ENCODE data around the gene TRIM24. TPM values are rescaled to one million over a fixed set of nuclear protein-coding genes. Genes with fewer than 3 reads are reported as not detected.

The TRIM24 gene
- total RNA-seq, 2 donors from 2014 or later = 14.2 to 16.4 TPM

DNA sequence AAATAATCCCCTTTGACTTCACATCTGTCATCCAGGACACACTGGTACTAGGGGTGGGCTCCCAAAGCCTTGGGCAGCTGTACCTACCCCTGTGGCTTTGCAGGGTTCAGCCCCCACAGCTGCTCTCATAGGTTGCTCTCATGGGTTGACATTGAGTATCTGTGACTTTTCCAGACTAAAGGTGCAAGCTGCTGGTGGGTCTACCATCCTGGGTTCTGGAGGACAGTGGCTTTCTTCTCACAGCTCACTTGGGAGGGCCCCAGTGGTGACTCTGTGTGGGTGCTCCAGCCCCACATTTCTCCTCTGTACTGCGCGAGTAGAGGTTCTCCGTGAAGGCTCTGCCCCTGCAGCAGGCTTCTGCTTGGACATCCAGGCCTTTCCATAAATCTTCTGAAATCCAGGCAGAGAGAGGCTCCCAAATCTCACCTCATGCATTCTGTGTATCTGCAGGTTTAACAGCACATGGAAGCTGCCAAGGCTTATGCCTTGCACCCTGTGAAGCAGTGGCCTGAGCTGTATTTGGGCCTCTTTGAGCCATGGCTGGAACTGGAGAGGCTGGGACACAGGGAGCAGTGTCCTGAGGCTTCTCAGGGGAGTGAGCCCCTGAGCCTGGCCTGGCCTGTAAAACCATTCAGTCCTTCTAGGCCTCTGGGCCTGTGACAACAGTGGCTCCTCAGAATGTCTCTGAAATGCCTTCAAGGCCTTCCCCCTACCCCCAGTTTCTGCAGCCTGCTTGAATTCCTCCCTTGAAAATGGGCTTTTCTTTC lies 52.2 kb downstream of the TRIM24 start:
- TF ChIP-seq, protein P1, sequence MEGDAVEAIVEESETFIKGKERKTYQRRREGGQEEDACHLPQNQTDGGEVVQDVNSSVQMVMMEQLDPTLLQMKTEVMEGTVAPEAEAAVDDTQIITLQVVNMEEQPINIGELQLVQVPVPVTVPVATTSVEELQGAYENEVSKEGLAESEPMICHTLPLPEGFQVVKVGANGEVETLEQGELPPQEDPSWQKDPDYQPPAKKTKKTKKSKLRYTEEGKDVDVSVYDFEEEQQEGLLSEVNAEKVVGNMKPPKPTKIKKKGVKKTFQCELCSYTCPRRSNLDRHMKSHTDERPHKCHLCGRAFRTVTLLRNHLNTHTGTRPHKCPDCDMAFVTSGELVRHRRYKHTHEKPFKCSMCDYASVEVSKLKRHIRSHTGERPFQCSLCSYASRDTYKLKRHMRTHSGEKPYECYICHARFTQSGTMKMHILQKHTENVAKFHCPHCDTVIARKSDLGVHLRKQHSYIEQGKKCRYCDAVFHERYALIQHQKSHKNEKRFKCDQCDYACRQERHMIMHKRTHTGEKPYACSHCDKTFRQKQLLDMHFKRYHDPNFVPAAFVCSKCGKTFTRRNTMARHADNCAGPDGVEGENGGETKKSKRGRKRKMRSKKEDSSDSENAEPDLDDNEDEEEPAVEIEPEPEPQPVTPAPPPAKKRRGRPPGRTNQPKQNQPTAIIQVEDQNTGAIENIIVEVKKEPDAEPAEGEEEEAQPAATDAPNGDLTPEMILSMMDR (IDR thresholded peaks at IDR 0.05) = no peak
- Histone ChIP-seq H3K4me1 (no peaks in the 10 kb centered on the region), H3K27ac (no peak overlapping the region), H3K36me3 (peaks cover 5% of the 10 kb centered on the region), H3K9me3 (no peaks in the 10 kb centered on the region), H3K4me3 (no peak overlapping the region), H3K27me3 (no peaks in the 10 kb centered on the region)
- DNase-seq (ENCODE audit: low spot score) = no peak

DNA sequence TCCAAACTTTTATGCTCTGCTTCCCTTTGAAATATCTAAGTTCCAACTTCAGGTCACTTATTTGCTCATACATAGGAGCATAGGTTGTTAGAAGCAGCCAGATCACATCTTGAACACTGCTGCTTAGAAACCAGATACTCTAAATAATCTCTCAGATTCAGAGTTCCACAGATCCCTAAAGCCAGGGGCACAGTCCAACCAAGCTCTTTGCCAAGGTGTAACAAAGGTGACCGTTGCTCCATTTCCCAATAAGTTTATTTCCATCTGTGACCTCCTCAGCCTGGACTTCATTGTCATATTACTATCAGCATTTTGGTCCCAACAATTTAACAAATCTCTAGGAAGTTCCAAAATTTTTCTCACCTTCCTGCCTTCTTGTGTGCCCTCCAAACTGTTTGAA lies 52.8 kb downstream of the TRIM24 start:
- Histone ChIP-seq H3K9me3 (no peaks in the 10 kb centered on the region), H3K4me3 (no peak overlapping the region), H3K27ac (no peak overlapping the region), H3K4me1 (no peaks in the 10 kb centered on the region), H3K36me3 (peaks cover 5% of the 10 kb centered on the region), H3K27me3 (no peaks in the 10 kb centered on the region)
- no peak for DNase-seq (ENCODE audit: low spot score)
- TF ChIP-seq, protein P1 (IDR thresholded peaks at IDR 0.05) = no peak

DNA sequence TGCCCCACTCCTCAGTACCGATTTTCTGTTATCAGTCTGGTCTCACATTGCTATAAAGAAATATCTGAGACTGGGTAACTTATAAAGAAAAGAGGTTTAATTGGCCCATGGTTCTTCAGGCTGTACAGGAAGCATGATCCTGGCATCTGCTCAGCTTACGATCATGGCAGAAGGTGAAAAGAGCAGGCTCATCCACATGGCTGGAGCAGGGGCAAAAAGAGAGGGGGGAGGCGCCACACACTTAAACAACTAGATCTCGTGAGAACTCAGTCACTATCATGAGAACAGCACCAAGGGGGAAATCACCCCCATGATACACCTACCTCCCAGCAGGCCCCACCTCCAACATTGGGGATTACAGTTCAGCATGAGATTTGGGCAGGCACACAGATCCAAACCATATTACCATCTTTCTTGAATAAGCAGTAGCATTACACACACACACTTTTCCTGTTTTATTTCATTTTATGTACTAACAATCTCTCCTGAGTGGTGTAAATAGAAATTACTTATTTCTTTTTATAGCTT lies 53.3 kb downstream of the TRIM24 start:
- Histone ChIP-seq H3K4me3 (no peak overlapping the region), H3K9me3 (no peaks in the 10 kb centered on the region), H3K27ac (no peak overlapping the region), H3K27me3 (no peaks in the 10 kb centered on the region), H3K36me3 (peaks cover 5% of the 10 kb centered on the region), H3K4me1 (no peaks in the 10 kb centered on the region)
- DNase-seq (ENCODE audit: low spot score) = no peak
- TF ChIP-seq, protein P1 (IDR thresholded peaks at IDR 0.05) = no peak

DNA sequence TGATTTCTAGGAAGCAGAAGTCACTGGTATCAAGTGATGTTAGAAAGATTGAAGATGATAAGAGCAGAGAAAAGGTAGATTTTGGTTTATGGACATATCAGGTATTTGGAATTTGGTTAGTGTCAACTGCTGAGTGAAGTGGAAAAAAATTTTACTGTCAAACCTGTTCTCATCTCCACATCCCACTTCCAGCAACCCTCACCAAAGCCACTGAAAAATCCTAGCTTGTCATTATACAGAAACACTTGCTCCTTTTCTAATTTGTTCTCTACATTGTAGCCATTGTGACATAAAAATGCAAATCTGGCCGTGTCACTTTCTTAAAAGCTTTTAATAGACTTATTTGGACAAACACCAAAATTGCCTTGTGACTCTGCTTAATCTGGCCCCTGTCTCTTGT lies 54.0 kb downstream of the TRIM24 start:
- no peaks in the 10 kb centered on the region for H3K9me3 ChIP-seq
- H3K27ac ChIP-seq = no peak overlapping the region
- TF ChIP-seq, protein P1 (IDR thresholded peaks at IDR 0.05) = no peak
- H3K4me1 ChIP-seq = no peaks in the 10 kb centered on the region
- no peak overlapping the region for H3K4me3 ChIP-seq
- no peak for DNase-seq (ENCODE audit: low spot score)
- peaks cover 7% of the 10 kb centered on the region for H3K36me3 ChIP-seq
- no peaks in the 10 kb centered on the region for H3K27me3 ChIP-seq

DNA sequence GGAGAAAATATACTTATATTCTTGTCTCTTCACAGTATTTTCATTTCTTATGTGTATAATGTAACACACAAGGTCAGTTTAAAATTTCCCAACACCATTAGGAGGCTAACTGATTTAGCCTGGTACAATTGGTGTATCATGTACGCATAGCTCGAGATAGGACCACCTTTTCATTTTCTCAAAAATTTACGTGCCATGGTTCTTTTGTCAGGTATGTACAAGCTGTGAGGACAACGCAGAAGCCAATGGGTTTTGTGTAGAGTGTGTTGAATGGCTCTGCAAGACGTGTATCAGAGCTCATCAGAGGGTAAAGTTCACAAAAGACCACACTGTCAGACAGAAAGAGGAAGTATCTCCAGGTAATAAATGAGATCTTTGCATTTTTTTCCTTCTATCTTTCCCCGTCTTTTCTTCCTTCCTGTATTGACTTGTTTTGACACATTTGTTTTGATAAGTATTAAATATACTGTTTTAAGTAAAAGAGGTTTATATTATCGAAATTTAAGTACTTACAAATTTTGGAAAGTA lies 55.0 kb downstream of the TRIM24 start:
- TF ChIP-seq, protein P1 (IDR thresholded peaks at IDR 0.05) = no peak
- no peaks in the 10 kb centered on the region for H3K9me3 ChIP-seq
- no peak for DNase-seq (ENCODE audit: low spot score)
- no peak overlapping the region for H3K4me3 ChIP-seq
- no peaks in the 10 kb centered on the region for H3K27me3 ChIP-seq
- H3K36me3 ChIP-seq = peaks cover 18% of the 10 kb centered on the region
- H3K4me1 ChIP-seq = no peaks in the 10 kb centered on the region
- no peak overlapping the region for H3K27ac ChIP-seq
